Testis (tissue), 2 donors: Measurements from ENCODE around the gene ZFY.

Experiments used
- CTCF ChIP-seq, 3 experiments: fragments of 450-650 bp in 2 of 3; fragments of 200-600 bp in 1 of 3; sonication (generic) in 1 of 3; IDR thresholded peaks; one replicate each; pipeline ENCODE4 v1.5.1; 2016 to 2019; ENCODE audit warnings: antibody characterized with exemption in 3 of 3, mild to moderate bottlenecking in 2 of 3, moderate library complexity in 1 of 3
- POLR2A ChIP-seq: fragments of 450-650 bp; IDR thresholded peaks from one replicate; pipeline ENCODE4 v1.6.1; 2017; ENCODE audit warnings: antibody characterized with exemption, mild to moderate bottlenecking, moderate library complexity

DNA sequence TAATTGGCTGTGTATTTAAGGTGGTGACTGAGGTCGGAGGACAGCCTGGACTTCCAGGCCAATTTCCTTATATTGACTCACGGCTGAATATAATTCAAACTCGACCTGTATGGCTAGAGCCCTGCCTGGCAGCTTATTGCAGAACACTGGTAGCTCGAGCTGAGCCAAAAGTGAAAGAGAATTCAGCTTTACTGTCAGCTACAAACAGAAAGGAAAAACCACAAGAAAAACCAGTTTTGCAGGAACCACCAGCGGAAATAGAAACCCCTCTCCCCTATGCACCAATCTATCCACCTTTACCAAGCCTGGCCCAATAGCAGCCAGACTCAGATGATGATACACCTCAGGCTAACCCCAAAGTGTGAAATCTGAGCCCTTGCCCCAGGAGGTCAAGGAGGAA lies 68.7 kb downstream of the ZFY start:
- TF ChIP-seq CTCF (IDR thresholded peaks at IDR 0.05) (no peak), POLR2A (no peak)
